Activated CD8-positive, alpha-beta memory T cell treated with anti-CD3 and anti-CD28 coated beads for 4 hours (primary cell): ENCODE results near the gene VKORC1.
A peak's percentile ranks its signal among the peaks of the same experiment; 100 is the strongest.

Experiments
- DNase-seq, 2 donors: peaks; one replicate each; pipeline ENCODE4 v3.0.0-alpha.2; 2020; ENCODE audit warnings: low read depth in 2 of 2

The VKORC1 gene

GRCh38 chr16:31082368-31083045, 12.1 kb downstream of the VKORC1 start:
- no peak for DNase-seq

- DNase-seq, result no peak
Observed at GRCh38 chr16:31081428-31082351, 12.9 kb downstream of the VKORC1 start.

- DNase-seq, result no peak
Observed at GRCh38 chr16:31080756-31081419, 13.7 kb downstream of the VKORC1 start.

- no peak for DNase-seq
Observed at GRCh38 chr16:31080035-31080629, 14.5 kb downstream of the VKORC1 start.

GRCh38 chr16:31079342-31079944, 15.2 kb downstream of the VKORC1 start:
- no peak for DNase-seq

- no peak for DNase-seq
Observed at GRCh38 chr16:31078597-31079341, 15.8 kb downstream of the VKORC1 start.

- no peak for DNase-seq
Observed at GRCh38 chr16:31077592-31078396, 16.8 kb downstream of the VKORC1 start.

GRCh38 chr16:31077024-31077423, 17.6 kb downstream of the VKORC1 start:
- DNase-seq, result no peak

GRCh38 chr16:31076319-31076718, 18.3 kb downstream of the VKORC1 start:
- DNase-seq, result no peak

- no peak for DNase-seq
Observed at GRCh38 chr16:31074814-31075183, 19.8 kb downstream of the VKORC1 start.

- DNase-seq, result peak; percentile 96 to 99
Observed at GRCh38 chr16:31073970-31074813, 20.4 kb downstream of the VKORC1 start, which contains the start of the genes ZNF646 and ZNF668. ZNF646 (plus strand) TSS chr16:31074422; CDS start chr16:31076325, 1,903 bp downstream. ZNF668 (minus strand) TSS chr16:31074240; CDS start chr16:31064459, 9,781 bp downstream.

- DNase-seq, result peak; percentile 69 to 74
Observed at GRCh38 chr16:31073142-31073969, 21.2 kb downstream of the VKORC1 start.

- no peak for DNase-seq
Observed at GRCh38 chr16:31072540-31073141, 22.0 kb downstream of the VKORC1 start.

GRCh38 chr16:31071861-31072260, 22.7 kb downstream of the VKORC1 start:
- DNase-seq, result no peak

- DNase-seq, result no peak
Observed at GRCh38 chr16:31067342-31067741, 27.3 kb downstream of the VKORC1 start.

GRCh38 chr16:31064882-31065461, 29.6 kb downstream of the VKORC1 start:
- no peak for DNase-seq
